NCI-H2227 (cell line): ENCODE measurements around the gene PLXND1.

Experiments used
- DNase-seq: peaks from one replicate; lab custom pipeline; 2025; ENCODE audit not compliant: unreplicated experiment; lab: John Stamatoyannopoulos, UW

The PLXND1 gene

GRCh38 chr3:129629011-129629410 lies 22.5 kb upstream of the PLXND1 start:
- no peak for DNase-seq

GRCh38 chr3:129628169-129628522 lies 21.7 kb upstream of the PLXND1 start:
- no peak for DNase-seq

GRCh38 chr3:129627350-129628168 lies 21.1 kb upstream of the PLXND1 start:
- DNase-seq, result peak; percentile 82

GRCh38 chr3:129626744-129627349 lies 20.4 kb upstream of the PLXND1 start:
- peak; percentile 51 for DNase-seq

- DNase-seq, result no peak
Observed at GRCh38 chr3:129625072-129625874, 18.8 kb upstream of the PLXND1 start.

- no peak for DNase-seq
Observed at GRCh38 chr3:129624347-129625071, 18.0 kb upstream of the PLXND1 start.

- DNase-seq, result no peak
Observed at GRCh38 chr3:129623447-129624118, 17.1 kb upstream of the PLXND1 start.

- no peak for DNase-seq
Observed at GRCh38 chr3:129622933-129623332, 16.5 kb upstream of the PLXND1 start.

GRCh38 chr3:129622226-129622874 lies 15.9 kb upstream of the PLXND1 start:
- DNase-seq, result no peak

- no peak for DNase-seq
Observed at GRCh38 chr3:129621626-129622225, 15.2 kb upstream of the PLXND1 start.

GRCh38 chr3:129620828-129621559 lies 14.5 kb upstream of the PLXND1 start:
- DNase-seq, result no peak

GRCh38 chr3:129619726-129620162 lies 13.3 kb upstream of the PLXND1 start:
- no peak for DNase-seq

- no peak for DNase-seq
Observed at GRCh38 chr3:129618901-129619671, 12.6 kb upstream of the PLXND1 start.

GRCh38 chr3:129618186-129618820 lies 11.8 kb upstream of the PLXND1 start:
- no peak for DNase-seq

GRCh38 chr3:129617381-129618185 lies 11.1 kb upstream of the PLXND1 start:
- DNase-seq, result no peak

- DNase-seq, result no peak
Observed at GRCh38 chr3:129616713-129617112, 10.2 kb upstream of the PLXND1 start.

GRCh38 chr3:129616291-129616690 lies 9.8 kb upstream of the PLXND1 start:
- DNase-seq, result no peak
